ENCODE measurements around the gene SMIM9.

SMIM9 gene

DNA sequence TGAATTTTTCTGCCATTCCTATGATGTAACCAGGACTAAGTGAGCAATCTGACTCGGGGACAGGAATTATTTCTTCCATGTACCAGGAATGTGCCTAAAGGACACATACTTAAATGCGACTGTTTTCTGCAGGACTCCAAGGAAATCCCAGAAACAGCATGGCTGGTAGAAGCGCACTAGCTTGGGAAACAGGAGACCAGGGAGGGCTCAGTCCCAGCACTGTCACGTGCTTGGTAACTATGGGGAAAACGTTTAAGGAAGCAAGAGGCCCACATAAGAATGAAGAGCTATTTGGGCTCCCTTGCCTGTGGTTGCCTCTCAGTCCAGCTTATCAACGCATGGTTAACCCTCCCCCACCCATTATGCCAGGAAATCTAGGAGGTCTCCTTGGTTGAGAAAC is 48.7 kb downstream of the SMIM9 start:
- no peak for DNase-seq
- Histone ChIP-seq H3K4me1 (no peaks in the 10 kb centered on the region), H3K27me3 (no peaks in the 10 kb centered on the region), H3K4me3 (ENCODE audit: low read depth, low read length) (no peak overlapping the region), H3K36me3 (no peaks in the 10 kb centered on the region), H3K9me3 (no peaks in the 10 kb centered on the region)
- no peak for TF ChIP-seq CTCF (IDR thresholded peaks at IDR 0.05; ENCODE audit: low read depth, low read length)

- no peaks in the 10 kb centered on the region for H3K27me3 ChIP-seq
- H3K9me3 ChIP-seq: no peaks in the 10 kb centered on the region
- no peak for DNase-seq
Observed at GRCh38 chrX:154784149-154784995, 50.1 kb downstream of the SMIM9 start.

GRCh38 chrX:154780968-154781367 is 53.5 kb downstream of the SMIM9 start:
- H3K27me3 ChIP-seq: no peaks in the 10 kb centered on the region
- H3K36me3 ChIP-seq: peaks cover 32% of the 10 kb centered on the region
- DNase-seq: no peak
- H3K4me1 ChIP-seq: no peaks in the 10 kb centered on the region
- no peaks in the 10 kb centered on the region for H3K9me3 ChIP-seq
- H3K4me3 ChIP-seq (ENCODE audit: low read depth, low read length): no peak overlapping the region
- no peak for TF ChIP-seq CTCF (IDR thresholded peaks at IDR 0.05; ENCODE audit: low read depth, low read length)

More at GRCh38 chrX:154784149-154784995, 50.1 kb downstream of the SMIM9 start:
- Histone ChIP-seq H3K4me3 (ENCODE audit: low read depth, low read length) (no peak overlapping the region), H3K36me3 (peaks cover 2% of the 10 kb centered on the region), H3K4me1 (no peaks in the 10 kb centered on the region)
- TF ChIP-seq CTCF (IDR thresholded peaks at IDR 0.05; ENCODE audit: low read depth, low read length): no peak

GRCh38 chrX:154779261-154779660 is 55.2 kb downstream of the SMIM9 start:
- Histone ChIP-seq H3K4me1 (no peaks in the 10 kb centered on the region), H3K36me3 (peaks cover 49% of the 10 kb centered on the region), H3K27me3 (no peaks in the 10 kb centered on the region), H3K9me3 (no peaks in the 10 kb centered on the region), H3K4me3 (ENCODE audit: low read depth, low read length) (no peak overlapping the region)
- no peak for DNase-seq
- TF ChIP-seq CTCF (IDR thresholded peaks at IDR 0.05; ENCODE audit: low read depth, low read length): no peak

- no peaks in the 10 kb centered on the region for H3K4me1 ChIP-seq
- no peak overlapping the region for H3K4me3 ChIP-seq (ENCODE audit: low read depth, low read length)
- no peaks in the 10 kb centered on the region for H3K27me3 ChIP-seq
- no peak for DNase-seq
- TF ChIP-seq CTCF (IDR thresholded peaks at IDR 0.05; ENCODE audit: low read depth, low read length): no peak
- H3K36me3 ChIP-seq: peaks cover 68% of the 10 kb centered on the region
- H3K9me3 ChIP-seq: no peaks in the 10 kb centered on the region
Observed at GRCh38 chrX:154776753-154777152, 57.7 kb downstream of the SMIM9 start.

All from BE2C (cell line).